Parathyroid adenoma (tissue), 2 donors: ENCODE results near the gene MED4.

Experiments used
- H2AFZ ChIP-seq: fragments of 300-600 bp; sonication (generic); one replicate; pipeline ENCODE4 v1.7.0; 2017; ENCODE audit warnings: antibody characterized with exemption, mild to moderate bottlenecking
- H3K27ac ChIP-seq: fragments of 300-600 bp; sonication (generic); one replicate; pipeline ENCODE4 v1.7.0; 2017
- H3K27me3 ChIP-seq: fragments of 300-600 bp; sonication (generic); one replicate; pipeline ENCODE4 v1.7.0; 2017; ENCODE audit warnings: low read length; ENCODE audit not compliant: control insufficient read depth, insufficient read depth
- H3K36me3 ChIP-seq: fragments of 300-600 bp; sonication (generic); one replicate; pipeline ENCODE4 v1.7.0; 2017; ENCODE audit warnings: low read length; ENCODE audit not compliant: control insufficient read depth, insufficient read depth
- H3K4me1 ChIP-seq: fragments of 300-600 bp; sonication (generic); one replicate; pipeline ENCODE4 v1.7.0; 2017; ENCODE audit warnings: control low read depth
- H3K4me2 ChIP-seq: fragments of 300-600 bp; sonication (generic); one replicate; pipeline ENCODE4 v1.7.0; 2017; ENCODE audit warnings: low read length
- H3K4me3 ChIP-seq: fragments of 300-600 bp; sonication (generic); one replicate; pipeline ENCODE4 v1.7.0; 2017; ENCODE audit warnings: low read depth, low read length
- H3K79me2 ChIP-seq: fragments of 300-600 bp; sonication (generic); one replicate; pipeline ENCODE4 v1.7.0; 2017; ENCODE audit warnings: control low read depth
- H3K9ac ChIP-seq: fragments of 300-600 bp; sonication (generic); one replicate; pipeline ENCODE4 v1.7.0; 2017; ENCODE audit warnings: mild to moderate bottlenecking
- H3K9me3 ChIP-seq: fragments of 300-600 bp; sonication (generic); one replicate; pipeline ENCODE4 v1.7.0; 2017; ENCODE audit warnings: low read length; ENCODE audit not compliant: control insufficient read depth
- TF ChIP-seq, protein P1 (sequence below): fragments of 300-600 bp; sonication (generic); IDR thresholded peaks from one replicate; pipeline ENCODE4 v1.7.0; 2017; ENCODE audit warnings: antibody characterized with exemption, mild to moderate bottlenecking
- donor health status: primary hyperparathyroidism.

The MED4 gene

GRCh38 chr13:48108106-48108505 lies 13.2 kb upstream of the MED4 start:
- Histone ChIP-seq H2AFZ (no peak overlapping the region), H3K4me2 (no peak overlapping the region), H3K79me2 (no peaks in the 10 kb centered on the region), H3K4me1 (no peaks in the 10 kb centered on the region), H3K27me3 (no peaks in the 10 kb centered on the region), H3K36me3 (no peaks in the 10 kb centered on the region), H3K9ac (no peak overlapping the region), H3K9me3 (no peaks in the 10 kb centered on the region), H3K4me3 (no peak overlapping the region), H3K27ac (no peak overlapping the region)
- TF ChIP-seq, protein P1, sequence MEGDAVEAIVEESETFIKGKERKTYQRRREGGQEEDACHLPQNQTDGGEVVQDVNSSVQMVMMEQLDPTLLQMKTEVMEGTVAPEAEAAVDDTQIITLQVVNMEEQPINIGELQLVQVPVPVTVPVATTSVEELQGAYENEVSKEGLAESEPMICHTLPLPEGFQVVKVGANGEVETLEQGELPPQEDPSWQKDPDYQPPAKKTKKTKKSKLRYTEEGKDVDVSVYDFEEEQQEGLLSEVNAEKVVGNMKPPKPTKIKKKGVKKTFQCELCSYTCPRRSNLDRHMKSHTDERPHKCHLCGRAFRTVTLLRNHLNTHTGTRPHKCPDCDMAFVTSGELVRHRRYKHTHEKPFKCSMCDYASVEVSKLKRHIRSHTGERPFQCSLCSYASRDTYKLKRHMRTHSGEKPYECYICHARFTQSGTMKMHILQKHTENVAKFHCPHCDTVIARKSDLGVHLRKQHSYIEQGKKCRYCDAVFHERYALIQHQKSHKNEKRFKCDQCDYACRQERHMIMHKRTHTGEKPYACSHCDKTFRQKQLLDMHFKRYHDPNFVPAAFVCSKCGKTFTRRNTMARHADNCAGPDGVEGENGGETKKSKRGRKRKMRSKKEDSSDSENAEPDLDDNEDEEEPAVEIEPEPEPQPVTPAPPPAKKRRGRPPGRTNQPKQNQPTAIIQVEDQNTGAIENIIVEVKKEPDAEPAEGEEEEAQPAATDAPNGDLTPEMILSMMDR: no peak

GRCh38 chr13:48097793-48098192 lies 2.9 kb upstream of the MED4 start:
- no peak overlapping the region for H3K4me2 ChIP-seq
- no peak overlapping the region for H2AFZ ChIP-seq
- H3K27me3 ChIP-seq: no peaks in the 10 kb centered on the region
- no peak overlapping the region for H3K4me3 ChIP-seq
- no peaks in the 10 kb centered on the region for H3K36me3 ChIP-seq
- H3K79me2 ChIP-seq: peaks cover 19% of the 10 kb centered on the region
- no peak overlapping the region for H3K27ac ChIP-seq
- no peaks in the 10 kb centered on the region for H3K9me3 ChIP-seq
- no peak overlapping the region for H3K9ac ChIP-seq
- no peaks in the 10 kb centered on the region for H3K4me1 ChIP-seq
- TF ChIP-seq, protein P1: no peak

DNA sequence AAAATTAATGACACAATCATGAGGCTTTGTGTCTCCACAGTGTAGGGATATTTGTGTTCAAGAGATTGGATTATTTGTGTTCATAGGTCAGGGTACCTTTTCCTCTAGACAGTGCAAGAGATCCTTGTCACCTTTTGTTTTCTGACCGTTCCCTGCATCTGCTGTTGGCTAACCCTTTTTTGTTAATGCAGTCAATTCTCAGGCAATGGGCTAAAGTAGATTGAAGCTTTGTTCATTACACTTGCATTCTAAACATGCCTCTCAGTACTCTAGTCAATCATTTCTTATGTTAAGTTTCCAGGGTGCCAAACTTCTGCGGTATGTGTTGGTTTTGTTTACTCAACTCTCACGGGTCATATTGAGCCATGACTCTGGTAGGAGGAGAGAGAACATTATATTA lies 1.8 kb upstream of the MED4 start:
- H3K27ac ChIP-seq: no peak overlapping the region
- H2AFZ ChIP-seq: no peak overlapping the region
- H3K9me3 ChIP-seq: no peaks in the 10 kb centered on the region
- no peak overlapping the region for H3K9ac ChIP-seq
- no peaks in the 10 kb centered on the region for H3K4me1 ChIP-seq
- H3K4me3 ChIP-seq: no peak overlapping the region
- no peak overlapping the region for H3K4me2 ChIP-seq
- H3K36me3 ChIP-seq: no peaks in the 10 kb centered on the region
- H3K27me3 ChIP-seq: no peaks in the 10 kb centered on the region
- TF ChIP-seq, protein P1: no peak
- peaks cover 21% of the 10 kb centered on the region for H3K79me2 ChIP-seq

DNA sequence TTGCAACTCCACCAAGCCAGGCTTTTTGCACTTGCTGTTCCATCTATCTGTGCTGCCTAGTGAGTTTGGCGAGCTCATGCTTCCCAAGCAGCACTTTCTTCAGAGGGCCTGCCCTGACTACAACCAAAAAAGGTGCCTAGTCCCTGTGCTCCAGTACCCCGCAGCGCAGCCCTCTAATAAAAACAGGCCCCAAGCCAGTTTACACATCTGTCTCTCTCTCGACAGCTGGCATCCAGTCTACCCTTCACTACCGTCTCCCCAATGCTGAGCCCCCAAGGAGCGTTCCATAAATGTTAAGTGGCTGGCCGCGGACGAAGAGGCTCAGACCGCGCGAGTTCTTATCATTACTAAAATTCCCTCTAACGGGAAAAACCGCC lies 512 bp downstream of the MED4 start:
- H2AFZ ChIP-seq: peak overlapping the region; percentile 70
- H3K79me2 ChIP-seq: peaks cover 21% of the 10 kb centered on the region
- no peaks in the 10 kb centered on the region for H3K36me3 ChIP-seq
- H3K9me3 ChIP-seq: no peaks in the 10 kb centered on the region
- peak overlapping the region; percentile 69 for H3K27ac ChIP-seq
- H3K27me3 ChIP-seq: no peaks in the 10 kb centered on the region
- TF ChIP-seq, protein P1: no peak
- H3K4me2 ChIP-seq: peak overlapping the region; percentile 96
- H3K9ac ChIP-seq: peak overlapping the region; percentile 76
- no peaks in the 10 kb centered on the region for H3K4me1 ChIP-seq
- peak overlapping the region; percentile 94 for H3K4me3 ChIP-seq

DNA sequence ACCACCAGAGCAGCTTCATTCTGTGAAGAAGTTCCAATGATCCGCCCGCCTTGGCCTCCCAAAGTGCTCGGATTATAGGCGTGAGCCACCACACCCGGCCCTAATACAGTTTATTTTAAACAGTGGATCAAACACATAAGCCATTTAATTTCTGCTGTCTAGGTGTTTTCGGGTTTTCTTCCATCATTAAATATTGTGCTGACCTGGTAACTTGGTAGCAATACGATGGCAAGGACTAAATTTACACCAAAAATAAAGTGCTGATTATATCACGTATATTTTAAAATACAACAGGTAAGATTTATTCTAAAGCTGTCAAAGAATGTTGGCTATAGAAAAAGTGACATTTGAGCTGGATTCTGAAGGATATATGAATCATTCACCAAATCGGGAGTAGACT lies 1.3 kb downstream of the MED4 start:
- Histone ChIP-seq H3K4me2 (peak overlapping the region; percentile 96), H2AFZ (no peak overlapping the region), H3K4me1 (no peaks in the 10 kb centered on the region), H3K27me3 (no peaks in the 10 kb centered on the region), H3K27ac (no peak overlapping the region), H3K9ac (no peak overlapping the region), H3K4me3 (peak overlapping the region; percentile 94), H3K9me3 (no peaks in the 10 kb centered on the region), H3K36me3 (no peaks in the 10 kb centered on the region), H3K79me2 (peaks cover 21% of the 10 kb centered on the region)
- TF ChIP-seq, protein P1: no peak
